GM21825 (cell line): Measurements from ENCODE around the gene ZC3H13.

Experiments used
- ATAC-seq: cut with Tn5 transposase; IDR thresholded peaks from one replicate; pipeline ENCODE4 v1.9.1; 2021; ENCODE audit warnings: mild to moderate bottlenecking, moderate library complexity; ENCODE audit not compliant: unreplicated experiment

ZC3H13 gene

GRCh38 chr13:46052319-46053161 is at the start of gene ZC3H13:
Gene ZC3H13, minus strand, starts transcription at chr13:46052746. Its CDS starts 7,239 bp downstream, at chr13:46045507.
- ATAC-seq, result peak; percentile 99

- ATAC-seq, result no peak
Measured at GRCh38 chr13:46102255-46102605, 49.7 kb upstream of the ZC3H13 start.

DNA sequence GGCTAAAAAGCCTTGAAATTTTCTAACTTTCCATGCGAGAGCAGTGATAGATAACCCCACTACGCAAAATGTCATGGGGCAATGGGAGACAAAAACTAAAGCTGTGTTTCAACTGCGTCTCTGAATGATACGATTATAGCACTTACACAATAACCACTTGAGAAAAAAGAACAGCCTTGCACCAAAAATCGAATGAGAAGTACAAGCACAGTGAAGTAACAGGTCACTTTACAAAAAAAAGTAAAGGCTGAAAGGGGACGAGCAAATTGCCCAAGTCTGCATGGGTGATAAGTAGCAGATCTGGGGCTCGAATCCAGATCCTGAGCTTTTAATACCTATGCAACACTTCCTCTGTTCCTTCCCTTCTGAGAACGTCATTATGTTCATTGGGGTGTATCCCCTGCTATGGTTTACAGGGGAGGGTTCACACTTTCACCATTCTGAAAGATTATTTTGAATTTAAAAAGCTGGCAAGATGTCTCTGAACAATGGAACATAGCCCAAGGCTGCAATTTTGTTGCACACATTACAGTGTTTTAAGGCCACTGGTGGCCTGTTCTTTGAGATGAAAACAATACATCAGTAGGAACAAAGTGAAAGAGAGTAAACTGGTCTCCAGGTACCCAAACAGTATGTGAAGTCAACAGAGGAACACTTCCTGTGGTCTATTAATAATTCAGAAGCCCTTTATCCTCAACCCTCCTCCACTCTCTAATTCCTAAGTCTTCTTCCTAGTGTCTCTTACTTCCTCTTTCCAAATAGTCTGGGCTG is 49.1 kb upstream of the ZC3H13 start:
- ATAC-seq, result no peak

- no peak for ATAC-seq
Measured at GRCh38 chr13:46101002-46101401, 48.5 kb upstream of the ZC3H13 start.

DNA sequence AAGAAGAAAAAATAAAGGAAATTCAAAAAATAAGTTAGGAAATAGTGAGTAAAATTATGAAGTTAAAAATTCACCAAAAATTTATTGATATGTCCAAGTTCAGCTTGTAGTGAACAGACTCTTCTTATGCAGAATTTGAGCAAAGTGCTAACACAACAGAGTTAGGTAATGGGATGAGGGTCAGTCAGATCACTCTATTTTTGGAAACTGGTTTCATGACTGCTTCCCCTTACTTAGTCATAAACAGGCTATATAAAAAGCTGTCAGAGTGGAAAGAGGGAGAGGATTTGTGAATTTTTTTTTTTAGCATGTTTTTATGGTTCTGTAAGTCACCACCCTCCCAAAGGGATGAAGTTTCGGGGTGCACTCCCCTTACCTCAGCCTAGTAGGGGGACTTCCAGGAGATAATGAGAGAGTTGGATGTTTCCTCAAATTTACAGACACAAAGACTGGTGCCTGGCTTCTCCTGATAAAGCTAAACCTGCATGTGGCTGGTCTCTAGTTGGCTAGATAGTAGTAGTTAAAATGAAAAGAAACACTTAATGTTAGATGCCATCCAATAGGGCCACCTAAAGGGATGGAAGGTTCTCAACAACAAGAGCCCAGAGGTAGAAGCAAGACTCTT is 47.8 kb upstream of the ZC3H13 start:
- peak; percentile 48 for ATAC-seq

DNA sequence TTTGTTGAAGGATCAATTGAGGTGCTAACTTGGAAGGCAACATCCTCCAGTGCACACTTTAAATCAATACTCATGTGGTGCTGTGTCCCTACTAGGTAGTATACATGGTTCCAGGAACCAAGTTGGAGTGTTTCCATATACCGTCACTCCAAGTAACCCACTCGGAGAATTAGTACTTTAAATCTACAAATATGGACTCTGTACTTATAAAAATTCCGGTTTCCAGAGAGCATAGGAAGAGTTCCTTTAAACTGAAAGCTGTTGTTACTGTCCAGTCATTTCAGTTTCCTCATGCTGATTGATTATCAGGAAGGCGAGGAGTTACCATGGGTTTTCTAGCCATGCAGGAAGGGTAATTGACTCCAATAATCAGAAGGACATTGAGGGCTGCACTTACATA is 45.1 kb upstream of the ZC3H13 start:
- ATAC-seq, result no peak

- no peak for ATAC-seq
Measured at GRCh38 chr13:46097015-46097414, 44.5 kb upstream of the ZC3H13 start.

GRCh38 chr13:46094478-46094877 is 41.9 kb upstream of the ZC3H13 start:
- no peak for ATAC-seq

GRCh38 chr13:46088821-46089562 is 36.4 kb upstream of the ZC3H13 start:
- no peak for ATAC-seq

- no peak for ATAC-seq
Measured at GRCh38 chr13:46087481-46087880, 34.9 kb upstream of the ZC3H13 start.

DNA sequence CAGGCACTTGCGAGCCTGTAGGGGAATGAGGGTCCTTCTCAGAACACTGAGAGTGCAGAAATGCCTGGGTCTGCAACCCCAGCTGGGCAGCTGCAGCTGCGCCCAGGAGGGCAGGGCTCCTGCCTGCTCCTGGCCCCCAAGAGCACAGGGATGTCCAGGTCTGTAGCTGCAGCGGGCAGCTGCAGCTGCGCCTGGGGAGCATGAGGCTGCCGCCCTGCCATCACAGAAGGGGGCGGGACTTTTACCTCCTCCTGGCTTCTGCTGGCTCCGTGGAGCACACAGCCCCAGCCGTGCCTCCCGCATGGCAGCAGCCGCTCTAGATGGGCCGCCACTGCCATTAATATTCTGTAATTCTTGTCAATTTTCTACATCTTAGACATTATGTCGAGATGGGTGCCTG is 34.4 kb upstream of the ZC3H13 start:
- ATAC-seq, result no peak

DNA sequence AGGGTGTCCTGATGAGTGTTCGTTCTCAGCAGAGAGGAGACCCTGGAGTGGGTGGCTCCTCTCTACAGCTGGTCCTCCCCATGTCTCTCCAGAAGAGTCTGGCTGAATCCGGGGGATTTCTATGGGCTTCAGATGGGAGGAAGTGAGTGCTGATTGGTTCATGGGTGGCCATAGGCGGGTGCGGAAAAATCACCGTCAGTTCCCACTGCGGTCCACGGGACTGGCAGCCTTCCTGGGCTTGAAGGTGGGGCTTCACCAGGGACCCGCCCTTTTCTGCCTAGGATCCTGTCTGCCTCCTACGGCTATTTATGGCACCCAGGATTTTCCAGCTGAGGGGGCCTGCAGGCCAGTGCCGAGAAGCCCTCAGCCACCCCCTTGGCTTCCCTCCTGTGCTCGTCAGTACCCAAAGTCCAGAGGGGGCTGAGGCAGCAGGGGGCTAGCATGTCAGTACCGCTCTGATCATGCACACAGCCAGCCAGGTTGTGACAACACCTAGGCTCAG is 33.9 kb upstream of the ZC3H13 start:
- no peak for ATAC-seq

GRCh38 chr13:46085737-46086136 is 33.2 kb upstream of the ZC3H13 start:
- ATAC-seq, result no peak

- no peak for ATAC-seq
Measured at GRCh38 chr13:46082324-46082723, 29.8 kb upstream of the ZC3H13 start.

DNA sequence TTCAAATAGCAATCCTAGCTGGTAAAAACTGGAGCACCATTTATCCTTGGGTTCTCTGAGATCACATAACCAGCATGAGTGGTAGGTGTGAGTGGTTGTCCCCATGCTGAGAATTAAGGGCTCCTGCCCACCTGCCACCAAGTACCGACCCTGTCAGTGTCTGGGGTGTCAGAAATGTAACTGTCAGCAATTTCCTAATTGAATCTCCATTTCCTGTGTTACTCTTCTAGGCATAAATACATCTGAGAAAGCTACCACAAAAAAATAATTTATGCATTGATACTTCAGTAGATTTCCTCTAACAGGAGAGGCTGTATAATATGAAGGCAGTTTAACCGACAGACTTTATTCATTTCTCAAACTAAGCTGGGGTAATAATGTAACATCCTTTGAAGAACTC is 27.2 kb upstream of the ZC3H13 start:
- ATAC-seq, result no peak

DNA sequence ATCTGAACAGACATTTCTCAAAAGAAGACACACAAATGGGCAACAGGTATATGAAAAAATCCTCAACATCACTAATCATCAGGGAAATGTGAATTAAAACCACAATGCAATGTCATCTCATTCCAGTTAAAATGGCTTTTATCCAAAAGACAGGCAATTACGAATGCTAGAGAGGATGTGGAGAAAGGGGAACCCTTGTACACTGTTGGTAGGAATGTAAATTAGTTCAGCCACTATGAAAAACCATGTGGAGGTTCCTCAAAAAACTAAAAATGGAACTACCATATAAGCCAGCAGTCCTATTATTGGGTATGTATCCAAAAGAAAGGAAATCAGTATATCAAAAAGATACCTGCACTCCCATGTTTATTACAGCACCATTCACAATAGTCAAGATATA is 24.7 kb upstream of the ZC3H13 start:
- no peak for ATAC-seq

DNA sequence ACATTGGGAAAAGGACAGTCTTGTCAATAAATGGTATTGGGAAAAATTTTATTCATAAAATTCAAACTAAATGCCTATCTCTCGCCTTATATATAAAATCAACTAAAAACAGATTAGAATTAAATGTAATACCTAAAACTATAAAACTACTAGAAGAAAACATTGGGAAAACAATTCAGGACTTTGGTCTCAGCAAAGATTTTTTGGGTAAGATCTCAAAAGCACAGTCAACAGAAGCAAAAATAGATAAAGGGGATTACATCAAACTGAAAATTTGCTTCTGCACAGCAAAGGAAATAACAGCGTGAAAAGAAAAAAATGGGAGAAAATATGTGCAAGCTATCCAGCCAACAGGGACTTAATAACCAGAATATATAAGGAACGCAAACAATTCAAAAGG is 24.3 kb upstream of the ZC3H13 start:
- no peak for ATAC-seq

- no peak for ATAC-seq
Measured at GRCh38 chr13:46075811-46076210, 23.3 kb upstream of the ZC3H13 start.

DNA sequence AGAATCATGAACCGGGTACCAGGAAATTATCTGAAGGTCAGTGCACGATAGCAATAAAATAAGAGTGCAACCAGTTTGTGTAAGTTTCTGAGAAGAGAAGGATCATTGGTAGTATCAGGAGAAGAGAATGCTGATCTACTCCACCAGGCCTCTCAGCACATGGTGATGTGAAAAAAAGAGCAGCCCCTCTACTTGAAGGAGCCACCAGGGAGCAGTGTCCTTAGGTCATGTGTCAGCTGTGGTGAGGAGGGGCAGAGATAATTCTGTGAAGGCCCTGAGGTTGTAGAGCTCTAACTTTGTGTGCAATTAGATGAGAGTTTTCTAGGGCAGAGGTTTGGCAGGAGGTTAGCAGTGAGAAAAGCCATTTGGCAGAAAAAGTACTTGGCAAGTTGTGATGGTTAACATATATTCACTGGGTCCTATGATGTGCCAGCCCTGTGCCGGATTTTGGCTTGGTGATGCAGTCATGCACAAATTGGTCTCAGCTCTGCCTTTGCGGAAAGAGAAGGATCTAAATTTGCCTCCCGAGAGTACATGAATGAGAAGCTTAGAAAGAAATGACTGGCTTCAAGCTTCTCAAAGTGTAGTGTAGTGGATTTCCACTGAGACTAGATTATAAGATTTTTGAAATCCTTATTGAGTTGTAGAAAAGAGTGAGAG is 19.2 kb upstream of the ZC3H13 start:
- peak; percentile 85 for ATAC-seq

DNA sequence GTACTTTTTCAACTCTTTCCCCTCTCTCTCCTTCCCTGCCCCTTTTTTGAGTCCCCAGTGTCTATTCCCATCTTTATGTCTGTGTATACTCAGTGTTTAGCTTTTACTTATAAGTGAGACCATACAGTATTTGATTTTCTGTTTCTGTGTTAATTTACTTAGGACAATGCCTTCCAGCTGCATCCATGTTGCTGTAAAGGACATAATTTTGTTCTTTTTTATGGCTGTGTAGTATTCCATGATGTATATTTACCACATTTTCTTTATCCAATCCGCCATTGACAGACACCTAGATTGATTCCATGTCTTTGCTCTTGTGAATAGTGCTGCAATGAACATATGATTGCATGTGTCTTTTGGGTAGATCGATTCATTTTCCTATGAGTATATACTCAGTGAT is 10.7 kb upstream of the ZC3H13 start:
- ATAC-seq, result no peak
